Measurements from ENCODE around the gene SLC6A16. TPM values are rescaled to one million over a fixed set of nuclear protein-coding genes. Genes with fewer than 3 reads are reported as not detected.

SLC6A16 gene
- total and polyA plus RNA-seq, 2 of the 8 experiments (the other 6 are each of a cell fraction or from before 2014, with no cell fraction given) = 1.1 to 1.5 TPM

DNA sequence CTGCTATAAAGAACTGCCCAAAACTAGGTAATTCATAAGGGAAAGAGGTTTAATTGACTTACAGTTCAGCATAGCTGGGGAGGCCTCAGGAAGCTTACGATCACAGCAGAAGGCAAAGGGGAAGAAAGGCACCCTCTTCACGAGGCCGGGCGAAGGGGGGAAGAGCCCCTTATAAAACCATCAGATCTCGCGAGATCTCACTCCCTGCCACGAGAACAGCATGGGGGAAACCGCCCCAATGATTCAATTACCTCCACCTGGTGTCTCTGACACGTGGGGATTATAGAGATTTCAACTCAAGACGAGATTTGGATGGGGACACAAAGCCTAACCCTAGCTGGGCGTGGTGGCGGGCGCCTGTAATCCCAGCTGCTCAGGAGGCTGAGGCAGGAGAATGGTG is 42.8 kb downstream of the SLC6A16 start (continued):
- TF ChIP-seq, protein P1, sequence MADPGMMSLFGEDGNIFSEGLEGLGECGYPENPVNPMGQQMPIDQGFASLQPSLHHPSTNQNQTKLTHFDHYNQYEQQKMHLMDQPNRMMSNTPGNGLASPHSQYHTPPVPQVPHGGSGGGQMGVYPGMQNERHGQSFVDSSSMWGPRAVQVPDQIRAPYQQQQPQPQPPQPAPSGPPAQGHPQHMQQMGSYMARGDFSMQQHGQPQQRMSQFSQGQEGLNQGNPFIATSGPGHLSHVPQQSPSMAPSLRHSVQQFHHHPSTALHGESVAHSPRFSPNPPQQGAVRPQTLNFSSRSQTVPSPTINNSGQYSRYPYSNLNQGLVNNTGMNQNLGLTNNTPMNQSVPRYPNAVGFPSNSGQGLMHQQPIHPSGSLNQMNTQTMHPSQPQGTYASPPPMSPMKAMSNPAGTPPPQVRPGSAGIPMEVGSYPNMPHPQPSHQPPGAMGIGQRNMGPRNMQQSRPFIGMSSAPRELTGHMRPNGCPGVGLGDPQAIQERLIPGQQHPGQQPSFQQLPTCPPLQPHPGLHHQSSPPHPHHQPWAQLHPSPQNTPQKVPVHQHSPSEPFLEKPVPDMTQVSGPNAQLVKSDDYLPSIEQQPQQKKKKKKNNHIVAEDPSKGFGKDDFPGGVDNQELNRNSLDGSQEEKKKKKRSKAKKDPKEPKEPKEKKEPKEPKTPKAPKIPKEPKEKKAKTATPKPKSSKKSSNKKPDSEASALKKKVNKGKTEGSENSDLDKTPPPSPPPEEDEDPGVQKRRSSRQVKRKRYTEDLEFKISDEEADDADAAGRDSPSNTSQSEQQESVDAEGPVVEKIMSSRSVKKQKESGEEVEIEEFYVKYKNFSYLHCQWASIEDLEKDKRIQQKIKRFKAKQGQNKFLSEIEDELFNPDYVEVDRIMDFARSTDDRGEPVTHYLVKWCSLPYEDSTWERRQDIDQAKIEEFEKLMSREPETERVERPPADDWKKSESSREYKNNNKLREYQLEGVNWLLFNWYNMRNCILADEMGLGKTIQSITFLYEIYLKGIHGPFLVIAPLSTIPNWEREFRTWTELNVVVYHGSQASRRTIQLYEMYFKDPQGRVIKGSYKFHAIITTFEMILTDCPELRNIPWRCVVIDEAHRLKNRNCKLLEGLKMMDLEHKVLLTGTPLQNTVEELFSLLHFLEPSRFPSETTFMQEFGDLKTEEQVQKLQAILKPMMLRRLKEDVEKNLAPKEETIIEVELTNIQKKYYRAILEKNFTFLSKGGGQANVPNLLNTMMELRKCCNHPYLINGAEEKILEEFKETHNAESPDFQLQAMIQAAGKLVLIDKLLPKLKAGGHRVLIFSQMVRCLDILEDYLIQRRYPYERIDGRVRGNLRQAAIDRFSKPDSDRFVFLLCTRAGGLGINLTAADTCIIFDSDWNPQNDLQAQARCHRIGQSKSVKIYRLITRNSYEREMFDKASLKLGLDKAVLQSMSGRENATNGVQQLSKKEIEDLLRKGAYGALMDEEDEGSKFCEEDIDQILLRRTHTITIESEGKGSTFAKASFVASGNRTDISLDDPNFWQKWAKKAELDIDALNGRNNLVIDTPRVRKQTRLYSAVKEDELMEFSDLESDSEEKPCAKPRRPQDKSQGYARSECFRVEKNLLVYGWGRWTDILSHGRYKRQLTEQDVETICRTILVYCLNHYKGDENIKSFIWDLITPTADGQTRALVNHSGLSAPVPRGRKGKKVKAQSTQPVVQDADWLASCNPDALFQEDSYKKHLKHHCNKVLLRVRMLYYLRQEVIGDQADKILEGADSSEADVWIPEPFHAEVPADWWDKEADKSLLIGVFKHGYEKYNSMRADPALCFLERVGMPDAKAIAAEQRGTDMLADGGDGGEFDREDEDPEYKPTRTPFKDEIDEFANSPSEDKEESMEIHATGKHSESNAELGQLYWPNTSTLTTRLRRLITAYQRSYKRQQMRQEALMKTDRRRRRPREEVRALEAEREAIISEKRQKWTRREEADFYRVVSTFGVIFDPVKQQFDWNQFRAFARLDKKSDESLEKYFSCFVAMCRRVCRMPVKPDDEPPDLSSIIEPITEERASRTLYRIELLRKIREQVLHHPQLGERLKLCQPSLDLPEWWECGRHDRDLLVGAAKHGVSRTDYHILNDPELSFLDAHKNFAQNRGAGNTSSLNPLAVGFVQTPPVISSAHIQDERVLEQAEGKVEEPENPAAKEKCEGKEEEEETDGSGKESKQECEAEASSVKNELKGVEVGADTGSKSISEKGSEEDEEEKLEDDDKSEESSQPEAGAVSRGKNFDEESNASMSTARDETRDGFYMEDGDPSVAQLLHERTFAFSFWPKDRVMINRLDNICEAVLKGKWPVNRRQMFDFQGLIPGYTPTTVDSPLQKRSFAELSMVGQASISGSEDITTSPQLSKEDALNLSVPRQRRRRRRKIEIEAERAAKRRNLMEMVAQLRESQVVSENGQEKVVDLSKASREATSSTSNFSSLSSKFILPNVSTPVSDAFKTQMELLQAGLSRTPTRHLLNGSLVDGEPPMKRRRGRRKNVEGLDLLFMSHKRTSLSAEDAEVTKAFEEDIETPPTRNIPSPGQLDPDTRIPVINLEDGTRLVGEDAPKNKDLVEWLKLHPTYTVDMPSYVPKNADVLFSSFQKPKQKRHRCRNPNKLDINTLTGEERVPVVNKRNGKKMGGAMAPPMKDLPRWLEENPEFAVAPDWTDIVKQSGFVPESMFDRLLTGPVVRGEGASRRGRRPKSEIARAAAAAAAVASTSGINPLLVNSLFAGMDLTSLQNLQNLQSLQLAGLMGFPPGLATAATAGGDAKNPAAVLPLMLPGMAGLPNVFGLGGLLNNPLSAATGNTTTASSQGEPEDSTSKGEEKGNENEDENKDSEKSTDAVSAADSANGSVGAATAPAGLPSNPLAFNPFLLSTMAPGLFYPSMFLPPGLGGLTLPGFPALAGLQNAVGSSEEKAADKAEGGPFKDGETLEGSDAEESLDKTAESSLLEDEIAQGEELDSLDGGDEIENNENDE (IDR thresholded peaks at IDR 0.05; ENCODE audit: insufficient replicate concordance, low read length) = no peak
- TF ChIP-seq SRF (IDR thresholded peaks at IDR 0.05; ENCODE audit: low read depth, low read length) = no peak
- TF ChIP-seq TCF12 (IDR thresholded peaks at IDR 0.05; ENCODE audit: low read depth, low read length) = no peak
- TF ChIP-seq, protein P2, sequence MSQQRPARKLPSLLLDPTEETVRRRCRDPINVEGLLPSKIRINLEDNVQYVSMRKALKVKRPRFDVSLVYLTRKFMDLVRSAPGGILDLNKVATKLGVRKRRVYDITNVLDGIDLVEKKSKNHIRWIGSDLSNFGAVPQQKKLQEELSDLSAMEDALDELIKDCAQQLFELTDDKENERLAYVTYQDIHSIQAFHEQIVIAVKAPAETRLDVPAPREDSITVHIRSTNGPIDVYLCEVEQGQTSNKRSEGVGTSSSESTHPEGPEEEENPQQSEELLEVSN (IDR thresholded peaks at IDR 0.05) = no peak

Measured in H1 (cell line).